Measurements from ENCODE around the gene VKORC1.

Gene VKORC1

DNA sequence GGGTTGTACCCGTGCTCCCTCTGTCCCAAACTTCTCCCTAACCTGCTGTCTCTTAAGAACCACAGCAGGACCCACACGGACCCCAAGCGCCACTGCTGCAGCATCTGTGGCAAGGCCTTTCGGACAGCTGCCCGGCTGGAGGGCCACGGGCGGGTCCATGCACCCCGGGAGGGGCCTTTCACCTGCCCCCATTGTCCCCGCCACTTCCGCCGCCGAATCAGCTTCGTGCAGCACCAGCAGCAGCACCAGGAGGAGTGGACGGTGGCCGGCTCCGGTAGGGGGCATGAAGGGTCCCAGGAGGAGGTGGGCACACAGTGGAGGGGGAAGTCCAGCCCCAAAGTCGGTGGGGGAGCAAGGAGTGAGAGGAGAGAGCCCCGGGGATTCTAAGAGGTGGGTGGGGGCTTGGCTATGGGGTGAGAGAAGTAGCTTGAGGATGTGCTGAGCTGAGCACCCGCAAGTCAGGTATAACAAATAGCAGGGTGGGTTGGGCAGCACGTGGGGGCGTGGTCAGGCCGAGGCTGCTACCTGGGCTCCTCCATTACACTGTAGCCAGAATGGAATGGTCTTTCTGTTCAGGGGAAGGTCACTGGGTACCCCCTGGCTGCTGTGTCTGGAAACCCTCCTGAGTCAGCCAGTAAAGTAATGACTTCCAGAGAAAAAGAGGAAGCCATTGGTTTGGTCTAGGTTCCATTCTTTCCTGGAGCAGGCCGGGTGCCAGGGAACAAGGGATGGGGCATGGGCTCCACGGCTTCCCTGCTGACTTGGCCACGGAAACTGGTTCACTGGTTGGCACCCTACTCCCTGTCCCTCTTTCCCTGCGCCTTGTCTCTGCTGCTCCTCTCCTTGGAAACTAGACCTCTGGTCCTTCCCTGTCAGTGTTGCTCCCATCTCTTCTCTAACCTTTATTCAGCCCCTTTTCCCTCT lies 12.9 kb downstream of the VKORC1 start:
- DNase-seq, result no peak

DNA sequence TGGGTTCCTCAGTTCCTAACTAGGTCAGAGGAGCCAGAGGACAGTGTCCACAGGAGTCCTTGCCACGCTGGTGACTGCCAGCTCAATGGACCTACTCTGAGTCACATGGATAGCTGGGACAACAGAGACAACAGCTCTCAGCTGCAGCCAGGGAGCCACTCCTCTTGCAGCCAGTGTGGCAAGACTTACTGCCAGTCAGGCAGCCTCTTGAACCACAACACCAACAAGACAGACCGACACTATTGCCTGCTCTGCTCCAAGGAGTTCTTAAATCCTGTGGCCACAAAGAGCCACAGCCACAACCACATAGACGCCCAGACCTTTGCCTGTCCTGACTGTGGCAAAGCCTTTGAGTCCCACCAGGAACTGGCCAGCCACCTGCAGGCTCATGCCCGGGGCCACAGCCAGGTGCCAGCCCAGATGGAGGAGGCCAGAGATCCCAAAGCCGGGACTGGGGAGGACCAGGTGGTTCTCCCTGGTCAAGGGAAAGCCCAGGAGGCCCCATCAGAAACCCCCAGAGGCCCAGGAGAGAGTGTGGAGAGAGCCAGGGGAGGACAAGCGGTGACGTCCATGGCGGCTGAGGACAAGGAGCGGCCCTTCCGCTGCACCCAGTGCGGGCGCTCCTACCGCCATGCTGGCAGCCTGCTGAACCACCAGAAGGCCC lies 13.7 kb downstream of the VKORC1 start:
- no peak for DNase-seq

DNA sequence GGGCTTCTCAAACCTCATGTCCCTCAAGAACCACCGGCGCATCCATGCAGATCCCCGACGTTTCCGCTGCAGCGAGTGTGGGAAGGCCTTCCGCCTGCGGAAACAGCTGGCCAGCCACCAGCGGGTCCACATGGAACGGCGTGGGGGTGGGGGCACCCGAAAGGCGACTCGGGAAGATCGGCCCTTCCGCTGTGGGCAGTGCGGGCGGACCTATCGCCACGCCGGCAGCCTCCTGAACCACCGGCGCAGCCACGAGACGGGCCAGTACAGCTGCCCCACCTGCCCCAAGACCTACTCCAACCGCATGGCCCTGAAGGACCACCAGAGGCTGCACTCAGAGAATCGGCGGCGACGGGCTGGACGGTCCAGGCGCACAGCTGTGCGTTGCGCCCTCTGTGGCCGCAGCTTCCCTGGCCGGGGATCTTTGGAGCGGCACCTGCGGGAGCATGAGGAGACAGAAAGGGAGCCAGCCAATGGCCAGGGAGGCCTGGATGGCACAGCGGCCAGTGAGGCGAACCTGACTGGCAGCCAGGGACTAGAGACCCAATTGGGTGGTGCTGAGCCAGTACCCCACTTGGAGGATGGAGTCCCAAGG lies 14.5 kb downstream of the VKORC1 start:
- DNase-seq, result no peak

DNA sequence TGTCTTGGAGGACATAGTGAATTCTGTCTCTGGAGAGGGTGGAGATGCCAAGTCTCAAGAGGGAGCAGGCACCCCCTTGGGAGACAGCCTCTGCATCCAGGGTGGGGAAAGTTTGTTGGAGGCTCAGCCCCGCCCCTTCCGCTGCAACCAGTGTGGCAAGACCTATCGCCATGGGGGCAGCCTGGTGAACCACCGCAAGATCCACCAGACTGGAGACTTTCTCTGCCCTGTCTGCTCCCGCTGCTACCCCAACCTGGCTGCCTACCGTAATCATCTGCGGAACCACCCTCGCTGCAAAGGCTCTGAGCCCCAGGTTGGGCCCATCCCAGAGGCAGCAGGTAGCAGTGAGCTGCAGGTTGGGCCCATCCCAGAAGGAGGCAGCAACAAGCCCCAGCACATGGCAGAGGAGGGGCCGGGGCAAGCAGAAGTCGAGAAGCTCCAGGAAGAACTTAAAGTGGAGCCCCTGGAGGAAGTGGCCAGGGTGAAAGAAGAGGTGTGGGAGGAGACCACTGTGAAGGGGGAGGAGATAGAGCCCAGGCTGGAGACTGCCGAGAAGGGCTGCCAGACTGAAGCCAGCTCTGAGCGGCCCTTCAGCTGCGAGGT lies 15.2 kb downstream of the VKORC1 start:
- no peak for DNase-seq

DNA sequence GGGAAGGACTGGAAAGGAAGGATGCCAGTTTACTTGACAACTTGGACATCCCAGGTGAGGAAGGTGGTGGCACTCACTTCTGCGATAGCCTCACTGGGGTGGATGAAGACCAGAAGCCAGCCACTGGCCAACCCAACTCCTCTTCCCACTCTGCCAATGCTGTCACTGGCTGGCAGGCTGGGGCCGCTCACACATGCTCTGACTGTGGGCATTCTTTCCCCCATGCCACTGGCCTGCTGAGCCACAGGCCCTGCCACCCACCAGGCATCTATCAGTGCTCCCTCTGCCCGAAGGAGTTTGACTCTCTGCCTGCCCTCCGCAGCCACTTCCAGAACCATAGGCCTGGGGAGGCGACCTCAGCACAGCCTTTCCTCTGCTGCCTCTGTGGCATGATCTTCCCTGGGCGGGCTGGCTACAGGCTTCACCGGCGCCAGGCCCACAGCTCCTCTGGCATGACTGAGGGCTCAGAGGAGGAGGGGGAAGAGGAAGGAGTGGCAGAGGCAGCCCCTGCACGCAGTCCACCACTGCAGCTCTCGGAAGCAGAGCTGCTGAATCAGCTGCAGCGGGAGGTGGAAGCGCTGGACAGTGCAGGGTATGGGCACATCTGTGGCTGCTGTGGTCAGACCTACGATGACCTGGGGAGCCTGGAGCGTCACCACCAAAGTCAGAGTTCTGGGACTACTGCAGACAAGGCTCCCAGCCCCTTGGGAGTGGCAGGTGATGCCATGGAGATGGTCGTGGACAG lies 15.8 kb downstream of the VKORC1 start:
- no peak for DNase-seq

DNA sequence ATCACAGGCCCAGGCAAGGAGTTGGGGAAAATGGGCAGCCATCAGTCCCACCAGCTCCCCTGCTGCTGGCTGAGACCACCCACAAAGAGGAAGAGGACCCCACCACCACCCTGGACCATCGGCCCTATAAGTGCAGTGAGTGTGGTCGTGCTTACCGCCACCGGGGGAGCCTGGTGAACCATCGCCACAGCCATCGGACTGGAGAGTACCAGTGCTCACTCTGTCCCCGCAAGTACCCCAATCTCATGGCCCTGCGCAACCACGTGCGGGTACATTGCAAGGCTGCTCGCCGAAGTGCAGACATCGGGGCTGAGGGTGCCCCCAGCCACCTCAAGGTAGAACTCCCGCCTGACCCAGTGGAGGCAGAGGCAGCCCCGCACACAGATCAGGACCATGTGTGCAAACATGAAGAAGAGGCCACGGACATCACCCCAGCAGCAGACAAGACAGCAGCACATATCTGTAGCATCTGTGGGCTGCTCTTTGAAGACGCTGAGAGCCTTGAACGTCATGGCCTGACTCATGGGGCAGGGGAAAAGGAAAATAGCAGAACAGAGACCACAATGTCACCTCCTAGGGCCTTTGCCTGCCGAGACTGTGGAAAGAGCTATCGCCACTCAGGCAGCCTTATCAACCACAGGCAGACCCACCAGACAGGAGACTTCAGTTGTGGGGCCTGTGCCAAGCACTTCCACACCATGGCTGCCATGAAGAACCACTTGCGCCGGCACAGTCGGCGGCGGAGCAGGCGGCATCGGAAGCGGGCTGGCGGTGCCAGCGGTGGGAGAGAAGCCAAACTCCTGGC lies 16.8 kb downstream of the VKORC1 start:
- no peak for DNase-seq

DNA sequence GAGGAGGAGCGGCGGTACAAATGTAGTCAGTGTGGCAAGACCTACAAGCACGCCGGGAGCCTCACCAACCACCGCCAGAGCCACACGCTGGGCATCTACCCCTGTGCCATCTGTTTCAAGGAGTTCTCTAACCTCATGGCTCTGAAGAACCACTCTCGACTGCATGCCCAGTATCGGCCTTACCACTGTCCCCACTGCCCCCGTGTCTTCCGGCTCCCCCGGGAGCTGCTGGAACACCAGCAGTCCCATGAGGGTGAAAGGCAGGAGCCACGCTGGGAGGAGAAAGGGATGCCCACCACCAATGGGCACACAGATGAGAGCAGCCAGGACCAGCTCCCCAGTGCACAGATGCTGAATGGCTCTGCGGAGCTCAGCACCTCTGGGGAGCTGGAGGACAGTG lies 17.6 kb downstream of the VKORC1 start:
- no peak for DNase-seq

DNA sequence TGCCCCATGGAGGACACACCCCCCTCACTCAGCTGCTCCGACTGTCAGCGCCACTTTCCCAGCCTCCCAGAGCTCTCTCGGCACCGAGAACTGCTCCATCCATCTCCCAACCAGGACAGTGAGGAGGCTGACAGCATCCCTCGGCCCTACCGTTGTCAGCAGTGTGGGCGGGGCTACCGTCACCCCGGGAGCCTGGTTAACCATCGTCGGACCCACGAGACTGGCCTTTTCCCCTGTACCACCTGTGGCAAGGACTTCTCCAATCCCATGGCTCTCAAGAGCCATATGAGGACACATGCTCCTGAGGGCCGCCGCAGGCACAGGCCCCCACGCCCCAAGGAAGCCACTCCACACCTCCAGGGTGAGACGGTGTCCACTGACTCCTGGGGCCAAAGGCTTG lies 18.3 kb downstream of the VKORC1 start:
- no peak for DNase-seq

DNA sequence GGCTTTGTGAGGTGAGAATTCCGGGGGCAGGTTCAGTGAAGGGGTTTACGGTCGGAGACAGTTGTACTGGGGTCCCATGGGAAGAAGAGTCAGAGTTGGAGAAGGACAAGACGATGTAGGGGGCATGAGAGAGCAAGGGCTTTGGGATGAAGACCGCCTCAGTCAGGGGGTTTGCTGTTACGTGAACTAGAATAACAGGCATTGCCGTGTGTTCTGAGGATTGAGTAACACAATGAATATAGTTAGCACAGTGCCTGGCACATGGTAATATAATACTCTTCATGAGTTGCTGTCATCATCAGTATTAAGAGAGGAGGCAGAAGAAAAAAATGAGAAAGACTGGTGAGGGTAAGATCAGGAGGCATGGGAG lies 19.8 kb downstream of the VKORC1 start:
- no peak for DNase-seq

DNA sequence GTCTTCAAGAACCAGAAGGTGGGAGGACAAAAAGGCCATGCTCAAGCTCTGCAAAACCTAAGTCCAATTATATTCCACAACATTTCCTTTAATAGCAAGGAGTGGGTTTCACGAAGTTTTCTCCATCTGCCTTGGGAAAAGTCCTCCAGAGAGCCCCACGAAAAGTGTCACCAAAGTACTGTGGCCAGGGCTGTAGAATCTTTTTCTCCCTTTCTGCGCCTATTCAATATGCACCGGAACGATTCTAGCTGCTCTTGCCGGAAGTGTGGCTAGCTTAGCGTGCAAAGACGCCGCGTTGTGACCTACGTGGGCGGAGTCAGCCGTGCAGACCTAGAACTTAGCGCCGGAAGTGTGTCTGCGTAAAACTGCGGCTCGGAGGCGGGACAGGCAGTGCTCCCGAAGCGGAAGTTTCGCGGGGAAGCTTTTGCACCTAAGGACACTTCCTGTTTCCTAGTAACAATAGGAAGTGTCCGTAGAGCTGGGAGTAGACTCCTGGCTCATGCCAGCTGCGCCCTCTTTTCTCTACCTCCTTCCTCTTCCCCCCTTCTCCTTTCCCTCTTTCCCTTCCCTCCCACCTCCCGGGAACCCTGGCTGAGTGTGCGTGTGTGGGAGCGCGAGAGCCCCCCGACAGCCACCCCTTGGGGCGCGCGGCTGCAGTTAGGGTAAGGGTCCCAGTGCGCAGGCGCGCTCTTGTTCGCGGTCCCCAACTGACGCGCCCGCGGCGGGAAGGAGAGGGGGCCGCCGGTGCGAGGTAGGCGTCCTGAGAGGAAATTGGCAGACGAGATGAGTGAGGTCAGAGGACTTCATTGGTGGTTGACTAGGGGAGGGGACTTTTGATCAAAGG lies 20.4 kb downstream of the VKORC1 start, which contains the start of the genes ZNF646 and ZNF668:
Gene ZNF646 (plus strand): TSS at position 453 of the 844 bp plus-strand sequence. CDS start 1,903 bp downstream, outside the sequence.
Gene ZNF668 (minus strand): TSS at position 271 of the 844 bp plus-strand sequence. CDS start 9,781 bp downstream, outside the sequence.
- peak; percentile 98 for DNase-seq

DNA sequence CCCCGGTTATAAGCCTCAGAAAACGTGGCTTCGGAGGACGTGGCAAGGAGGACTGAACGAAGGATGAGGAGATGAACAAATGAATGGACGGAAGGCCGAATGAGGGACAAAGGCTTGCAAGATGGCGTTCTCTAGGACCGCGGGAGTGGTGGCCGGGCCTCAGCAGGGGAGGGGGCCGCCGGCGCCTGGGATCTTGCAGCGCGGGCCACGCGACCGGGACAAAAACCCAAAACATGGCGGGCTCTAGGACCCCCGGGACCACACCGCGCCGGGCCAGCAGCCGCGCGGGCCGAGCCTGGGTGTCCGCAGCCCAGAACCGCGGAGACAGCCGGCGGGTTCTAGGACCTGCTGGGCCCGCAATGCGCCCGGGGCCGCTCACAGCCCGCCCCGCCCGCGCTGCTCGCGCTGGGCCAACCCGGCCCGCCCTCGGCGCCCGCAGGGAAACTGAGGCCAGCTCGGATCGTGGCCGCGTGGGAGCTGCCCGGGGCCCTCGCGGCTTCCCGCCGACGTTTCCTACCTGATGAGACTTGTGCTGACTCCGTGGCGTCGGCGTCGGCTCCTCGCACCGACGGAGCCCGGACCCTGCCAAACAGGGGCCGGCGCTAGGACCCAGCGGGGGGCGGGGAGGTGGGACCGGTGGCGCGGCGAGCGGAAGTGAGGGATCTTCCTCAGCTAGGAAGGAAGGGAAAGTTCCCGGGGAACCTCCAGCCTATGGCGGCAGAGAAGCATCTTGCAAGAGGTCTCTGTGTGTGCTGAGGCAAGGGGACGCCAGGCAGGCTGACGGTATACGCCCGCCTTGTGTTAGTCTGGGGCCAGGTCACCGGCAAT lies 21.2 kb downstream of the VKORC1 start:
- DNase-seq, result peak; percentile 88

DNA sequence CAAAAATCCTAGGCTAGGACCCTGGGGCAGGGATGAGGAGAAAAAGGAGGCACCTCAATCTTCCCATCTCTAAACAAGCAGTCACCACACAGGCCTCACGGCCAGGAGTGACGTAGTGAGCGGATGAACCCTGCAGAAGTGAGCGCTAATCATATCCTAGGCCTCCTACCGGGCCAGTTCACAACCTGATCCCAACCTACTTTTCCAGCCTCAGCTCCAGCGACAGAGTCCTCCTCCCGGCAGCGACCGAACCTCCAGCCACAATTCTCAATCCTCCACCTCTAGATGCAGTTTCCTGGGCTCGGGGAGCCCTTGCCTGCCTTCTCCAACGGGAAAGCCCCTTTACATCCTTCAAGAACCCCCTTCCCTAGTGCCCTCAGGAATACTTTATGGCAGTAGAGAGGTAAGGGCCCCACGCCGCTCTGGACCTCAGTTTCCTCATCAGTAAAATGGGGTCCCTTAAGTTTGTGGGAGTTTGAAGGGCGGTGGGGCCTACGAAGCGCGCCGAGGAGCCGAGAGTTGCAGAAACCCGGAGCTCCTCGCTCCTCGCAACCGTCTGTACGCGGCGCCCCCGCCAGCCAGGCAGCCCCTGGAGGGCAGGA lies 22.0 kb downstream of the VKORC1 start:
- DNase-seq, result no peak

DNA sequence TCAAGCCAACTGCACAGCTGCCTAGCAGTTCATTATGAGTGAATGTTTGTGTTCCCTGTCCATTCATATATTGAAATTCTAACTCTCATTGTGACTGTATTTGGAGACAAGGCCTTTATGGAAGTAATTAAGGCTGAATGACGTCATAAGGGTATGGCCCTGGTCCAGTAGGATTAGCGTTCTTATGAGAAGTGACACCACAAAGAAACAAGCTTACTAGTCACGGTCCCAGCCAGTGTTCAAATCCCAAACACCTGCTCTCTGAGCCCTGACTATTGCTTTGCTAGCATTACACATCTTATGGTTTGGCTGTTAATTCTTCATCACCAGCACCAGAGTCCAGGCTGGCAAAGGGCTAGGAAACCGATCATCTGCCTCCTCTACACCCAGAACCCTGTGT lies 22.7 kb downstream of the VKORC1 start:
- DNase-seq, result no peak

DNA sequence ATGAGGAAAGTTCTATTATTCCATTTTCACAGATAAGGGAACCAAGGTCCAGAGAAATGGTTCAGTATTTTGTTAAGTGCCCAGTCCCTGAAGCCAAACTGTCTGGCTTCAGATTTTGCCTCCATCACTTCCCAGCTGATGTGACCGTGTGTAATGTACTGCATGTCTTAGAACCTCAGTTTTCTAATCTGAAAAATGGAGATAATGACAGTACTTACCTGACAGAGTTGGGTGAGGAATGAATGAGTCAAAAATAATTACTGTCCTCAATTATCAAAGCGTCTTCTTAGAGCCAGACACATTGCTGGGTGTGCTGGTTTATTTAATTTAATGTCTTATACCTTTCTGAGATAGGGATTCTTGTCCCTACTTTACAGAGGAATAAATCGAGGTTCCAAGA lies 27.3 kb downstream of the VKORC1 start:
- no peak for DNase-seq

DNA sequence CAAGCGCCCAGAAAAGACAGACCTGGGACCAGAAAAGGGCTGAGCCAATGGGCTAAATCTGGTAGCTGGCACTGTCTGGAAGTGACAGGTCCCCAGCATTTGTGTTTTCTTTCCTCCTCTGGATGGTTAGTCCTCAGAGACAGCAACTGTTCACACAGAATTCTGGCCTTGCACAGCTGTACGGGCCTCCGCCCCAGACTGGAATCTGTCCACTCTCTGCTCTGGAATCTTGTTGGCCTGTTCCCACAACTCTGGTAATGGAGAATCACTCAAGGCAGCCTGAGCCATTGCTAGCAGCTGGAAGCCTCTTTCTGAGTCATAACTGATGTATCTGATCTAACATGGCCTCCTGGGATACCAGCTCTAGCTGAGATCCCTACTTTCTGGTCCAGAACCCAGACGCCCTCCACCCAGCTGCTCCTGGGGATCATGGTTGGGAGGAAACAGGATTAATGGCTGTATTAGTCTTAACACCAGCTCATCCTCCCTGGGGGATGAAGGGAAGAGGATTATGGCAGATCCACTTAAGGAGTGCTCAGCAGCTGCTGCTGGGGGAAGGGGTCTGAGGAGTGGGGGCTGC lies 29.6 kb downstream of the VKORC1 start:
- DNase-seq, result no peak

DNA sequence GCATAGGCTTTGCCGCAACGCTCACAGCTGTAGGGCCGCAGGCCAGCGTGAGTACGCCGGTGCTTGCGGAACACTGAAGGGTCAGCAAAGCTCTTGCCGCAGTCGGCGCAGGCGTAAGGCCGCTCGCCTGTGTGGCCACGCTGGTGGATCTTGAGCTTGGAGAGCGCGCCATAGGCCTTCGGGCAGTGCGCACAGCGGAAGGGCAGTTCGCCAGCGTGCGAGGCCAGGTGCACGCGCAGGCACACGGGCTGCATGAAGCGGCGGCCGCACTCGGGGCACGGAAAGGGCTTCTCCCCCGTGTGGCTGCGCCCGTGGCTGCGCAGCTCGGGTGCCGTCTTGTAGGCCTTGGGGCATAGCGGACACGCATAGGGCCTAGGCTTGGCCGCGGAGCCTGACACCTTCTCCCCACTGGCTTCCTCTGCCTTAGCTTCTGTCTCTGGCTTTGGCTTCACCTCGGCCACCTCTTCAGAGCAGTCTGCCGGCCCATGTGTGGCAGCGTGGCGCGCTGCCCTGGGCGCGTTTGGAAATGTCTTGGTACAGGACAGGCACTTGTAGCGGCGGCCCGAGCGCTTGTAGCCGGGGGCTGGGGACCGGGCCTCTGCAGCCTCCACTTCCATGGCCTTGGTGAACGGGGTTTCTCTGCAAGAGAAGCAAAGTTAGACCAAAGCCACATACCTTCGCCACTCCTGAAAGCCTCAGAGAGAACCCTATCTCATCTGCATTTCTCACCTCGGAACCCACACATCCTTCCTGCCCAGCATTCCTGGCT lies 30.6 kb downstream of the VKORC1 start:
- DNase-seq, result no peak

DNA sequence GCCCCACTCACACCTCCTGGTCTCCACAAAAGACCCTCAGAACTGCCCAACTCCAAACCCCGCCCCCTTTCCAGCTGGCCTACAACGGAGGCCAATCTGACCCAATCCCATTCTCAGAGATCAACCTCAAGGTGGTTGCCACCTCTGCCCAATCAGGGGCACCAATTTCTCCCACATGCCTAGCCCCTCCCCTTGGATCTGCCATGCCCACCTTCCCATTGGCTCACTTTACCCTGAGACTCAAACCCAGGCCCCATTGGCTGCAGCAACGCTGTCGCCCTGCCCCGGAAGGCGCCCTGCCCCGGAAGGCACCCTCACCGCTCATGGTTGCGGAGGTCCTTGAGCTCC lies 31.1 kb downstream of the VKORC1 start:
- no peak for DNase-seq

DNA sequence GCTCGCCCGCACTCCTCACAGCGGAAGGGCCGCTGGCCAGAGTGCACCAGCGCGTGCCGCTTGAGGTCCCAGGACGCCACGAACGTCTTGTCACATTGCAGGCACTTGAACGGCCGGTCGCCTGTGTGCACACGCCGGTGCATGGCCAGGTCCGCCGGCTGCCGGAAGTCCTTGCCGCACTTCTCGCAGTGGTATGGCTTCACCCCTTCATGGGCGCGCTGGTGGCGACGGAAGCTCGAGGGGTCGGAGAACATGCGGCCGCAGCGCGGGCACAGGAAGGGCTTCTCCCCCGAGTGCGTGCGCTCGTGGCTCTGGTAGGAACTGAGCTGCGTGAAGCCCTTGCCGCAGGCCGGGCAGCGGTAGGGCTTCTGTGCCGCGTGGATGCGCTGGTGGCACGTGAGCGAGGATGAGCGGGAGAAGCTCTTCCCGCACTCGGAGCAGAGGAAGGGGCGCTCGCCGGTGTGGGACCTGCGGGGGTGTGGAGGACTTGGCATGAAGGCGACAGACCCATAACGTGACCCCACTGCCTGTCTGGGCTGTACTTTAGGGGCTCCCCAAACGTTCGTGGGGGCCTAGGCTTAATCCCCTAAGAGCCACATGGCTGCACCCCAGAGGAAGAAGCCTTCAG lies 32.7 kb downstream of the VKORC1 start:
- no peak for DNase-seq
